Progenitor cell of endocrine pancreas (in vitro differentiated cells): Measurements from ENCODE around the gene N4BP2L2. TPM values are rescaled to one million over a fixed set of nuclear protein-coding genes. Genes with fewer than 3 reads are reported as not detected.

Experiments used
- DNase-seq: peaks from one replicate; pipeline ENCODE4 v3.0.0; 2021; ENCODE audit warnings: low spot score; ENCODE audit not compliant: unreplicated experiment
- H3K27ac Mint-ChIP-seq: 2 replicates; pipeline ENCODE4 v1.8.0; 2021; ENCODE audit warnings: mild to moderate bottlenecking, moderate library complexity, mixed read lengths
- H3K27me3 Mint-ChIP-seq: 2 replicates; pipeline ENCODE4 v1.8.0; 2021; ENCODE audit warnings: mixed read lengths
- H3K36me3 Mint-ChIP-seq: 2 replicates; pipeline ENCODE4 v1.8.0; 2022; ENCODE audit warnings: mixed read lengths; ENCODE audit not compliant: insufficient read depth
- H3K4me1 Mint-ChIP-seq: 2 replicates; pipeline ENCODE4 v1.8.0; 2021; ENCODE audit warnings: low read depth, mixed read lengths
- H3K4me3 Mint-ChIP-seq: 2 replicates; pipeline ENCODE4 v1.8.0; 2021; ENCODE audit warnings: low read depth, mild to moderate bottlenecking, moderate library complexity, mixed read lengths
- H3K9me3 Mint-ChIP-seq: 2 replicates; pipeline ENCODE4 v1.8.0; 2021; ENCODE audit warnings: low read depth, mixed read lengths
- total RNA-seq: library from RNA; stranded (reverse); gene quantifications from 2 replicates; pipeline ENCODE4 v1.2.1, GENCODE V29; 2021
- TF ChIP-seq, protein P1 (sequence below): fragments of 200-600 bp; sonication (generic); IDR thresholded peaks from one replicate; pipeline ENCODE4 v1.5.0; 2021; ENCODE audit warnings: antibody characterized with exemption, mild to moderate bottlenecking; ENCODE audit not compliant: unreplicated experiment

The N4BP2L2 gene
- total RNA-seq, 1 donor from 2014 or later = 155 TPM

DNA sequence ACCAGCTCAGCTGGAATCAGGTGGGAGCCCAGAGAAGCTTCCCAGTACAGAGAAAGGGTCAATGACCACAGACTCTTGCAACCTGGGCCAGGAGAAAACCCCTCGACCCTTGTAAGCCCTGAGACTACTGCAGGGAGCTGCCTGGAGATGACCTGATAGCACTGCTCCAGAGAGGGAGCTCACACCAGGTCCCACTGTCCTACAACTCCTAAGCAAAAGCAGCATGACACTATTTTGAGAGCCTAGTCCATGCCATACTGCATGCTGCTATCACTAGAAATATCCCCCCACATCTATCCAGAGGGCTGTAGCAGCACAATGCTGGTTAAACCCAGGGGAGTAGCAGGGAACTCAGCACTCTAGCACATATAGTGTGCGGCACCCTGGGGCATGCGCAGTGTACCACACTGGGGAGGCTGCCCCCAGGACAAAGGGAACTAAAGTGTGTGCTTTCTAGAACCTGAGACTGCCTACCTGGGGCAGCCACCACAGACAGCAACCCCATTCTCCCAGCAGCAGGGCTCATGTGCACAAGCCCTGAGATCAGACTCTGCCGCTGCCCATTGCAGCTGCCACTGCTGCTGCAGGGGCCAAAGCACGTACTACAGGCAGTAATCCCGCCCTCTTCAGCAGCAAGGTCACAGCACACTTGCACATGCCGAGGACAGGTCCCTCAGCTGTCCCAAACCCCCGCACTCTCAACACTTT is 83.6 kb downstream of the N4BP2L2 start:
- H3K36me3 Mint-ChIP-seq = peaks cover 35% of the 10 kb centered on the region
- H3K27ac Mint-ChIP-seq = no peak overlapping the region
- H3K4me1 Mint-ChIP-seq = no peaks in the 10 kb centered on the region
- no peak for DNase-seq
- TF ChIP-seq, protein P1, sequence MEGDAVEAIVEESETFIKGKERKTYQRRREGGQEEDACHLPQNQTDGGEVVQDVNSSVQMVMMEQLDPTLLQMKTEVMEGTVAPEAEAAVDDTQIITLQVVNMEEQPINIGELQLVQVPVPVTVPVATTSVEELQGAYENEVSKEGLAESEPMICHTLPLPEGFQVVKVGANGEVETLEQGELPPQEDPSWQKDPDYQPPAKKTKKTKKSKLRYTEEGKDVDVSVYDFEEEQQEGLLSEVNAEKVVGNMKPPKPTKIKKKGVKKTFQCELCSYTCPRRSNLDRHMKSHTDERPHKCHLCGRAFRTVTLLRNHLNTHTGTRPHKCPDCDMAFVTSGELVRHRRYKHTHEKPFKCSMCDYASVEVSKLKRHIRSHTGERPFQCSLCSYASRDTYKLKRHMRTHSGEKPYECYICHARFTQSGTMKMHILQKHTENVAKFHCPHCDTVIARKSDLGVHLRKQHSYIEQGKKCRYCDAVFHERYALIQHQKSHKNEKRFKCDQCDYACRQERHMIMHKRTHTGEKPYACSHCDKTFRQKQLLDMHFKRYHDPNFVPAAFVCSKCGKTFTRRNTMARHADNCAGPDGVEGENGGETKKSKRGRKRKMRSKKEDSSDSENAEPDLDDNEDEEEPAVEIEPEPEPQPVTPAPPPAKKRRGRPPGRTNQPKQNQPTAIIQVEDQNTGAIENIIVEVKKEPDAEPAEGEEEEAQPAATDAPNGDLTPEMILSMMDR = no peak
- H3K4me3 Mint-ChIP-seq = no peak overlapping the region
- H3K27me3 Mint-ChIP-seq = no peaks in the 10 kb centered on the region
- peaks cover 28% of the 10 kb centered on the region for H3K9me3 Mint-ChIP-seq

DNA sequence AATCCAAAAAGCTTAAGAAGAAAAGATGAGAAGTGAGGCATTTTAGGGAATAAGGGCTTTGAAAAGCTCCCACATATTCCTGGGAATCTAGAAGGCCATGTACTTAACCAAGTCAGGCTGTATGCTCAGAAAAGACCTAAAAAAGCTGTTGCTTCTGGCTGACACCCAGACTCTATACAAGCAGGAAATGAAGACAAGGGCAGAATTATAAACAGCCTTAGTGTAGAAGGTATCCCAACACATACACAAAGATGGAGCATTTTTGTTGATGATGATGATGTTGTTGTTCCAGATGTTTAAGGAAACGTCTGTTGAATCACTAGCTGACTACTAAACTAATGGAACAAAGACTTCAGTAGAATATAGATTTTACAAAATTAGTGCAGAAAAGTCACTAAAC is 84.6 kb downstream of the N4BP2L2 start:
- Mint-ChIP-seq H3K27me3 (no peaks in the 10 kb centered on the region), H3K36me3 (peaks cover 25% of the 10 kb centered on the region), H3K4me3 (no peak overlapping the region), H3K9me3 (peaks cover 18% of the 10 kb centered on the region), H3K27ac (no peak overlapping the region), H3K4me1 (no peaks in the 10 kb centered on the region)
- DNase-seq = no peak
- TF ChIP-seq, protein P1 = no peak

DNA sequence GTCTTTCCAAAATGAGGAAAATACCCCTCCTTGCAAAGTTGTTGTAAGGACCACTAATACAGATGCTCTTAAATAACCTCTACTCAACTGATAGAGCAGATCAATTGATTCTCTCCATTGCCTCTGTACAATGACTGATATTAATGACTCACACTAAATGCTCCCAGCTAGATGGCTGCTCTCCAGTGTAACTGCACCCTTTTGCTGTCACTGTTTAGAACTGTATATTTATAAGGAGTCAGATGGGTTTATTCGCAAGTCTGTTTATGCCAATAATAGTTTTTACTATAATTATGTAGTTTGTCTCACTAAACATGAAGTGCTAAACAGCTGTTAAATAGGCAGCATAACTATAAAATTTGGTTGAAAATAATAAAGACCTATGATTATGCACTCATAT is 89.6 kb downstream of the N4BP2L2 start:
- Mint-ChIP-seq H3K27ac (no peak overlapping the region), H3K36me3 (peaks cover 3% of the 10 kb centered on the region)

DNA sequence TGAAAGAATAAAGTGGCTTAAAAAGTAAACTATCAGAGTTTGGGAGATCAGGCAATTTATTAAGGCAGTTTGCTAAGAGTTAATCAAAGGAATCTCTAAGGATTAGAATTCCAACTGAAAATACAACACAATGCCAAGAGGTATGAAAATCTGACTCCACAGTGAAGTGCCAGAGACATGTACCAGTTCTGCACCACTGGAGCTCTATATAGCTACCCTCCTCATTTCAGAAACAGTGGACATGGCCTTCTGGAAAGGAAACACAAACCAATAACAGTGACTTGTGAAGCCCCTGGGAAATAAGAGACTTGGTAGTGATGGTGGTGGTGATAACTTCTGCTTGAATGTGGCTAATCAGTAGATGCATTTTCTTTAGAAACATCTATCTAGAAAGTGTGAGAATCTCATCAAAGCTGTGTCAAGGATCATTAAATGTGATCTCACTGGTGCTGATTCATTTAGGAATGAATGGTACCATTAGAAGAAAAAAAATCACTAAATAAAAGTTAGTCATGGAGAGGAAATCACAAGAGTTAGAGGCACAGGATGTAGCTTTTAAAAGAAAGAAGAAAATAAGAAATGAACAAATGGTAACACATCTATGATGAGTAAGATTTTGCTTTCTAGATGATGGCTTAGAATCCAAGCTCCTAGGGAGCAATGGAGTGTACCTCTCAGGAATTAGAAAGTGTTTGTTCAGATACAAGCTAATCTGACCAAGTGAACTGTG is 90.5 kb downstream of the N4BP2L2 start:
- TF ChIP-seq, protein P1 = no peak
- no peak overlapping the region for H3K4me3 Mint-ChIP-seq
- no peak for DNase-seq
- H3K27me3 Mint-ChIP-seq = no peaks in the 10 kb centered on the region
- H3K4me1 Mint-ChIP-seq = peaks cover 4% of the 10 kb centered on the region
- H3K27ac Mint-ChIP-seq = no peak overlapping the region
- no peaks in the 10 kb centered on the region for H3K9me3 Mint-ChIP-seq
- H3K36me3 Mint-ChIP-seq = peaks cover 5% of the 10 kb centered on the region

More for the DNA sequence above, 89.6 kb downstream of the N4BP2L2 start:
- no peaks in the 10 kb centered on the region for H3K27me3 Mint-ChIP-seq
- peaks cover 4% of the 10 kb centered on the region for H3K4me1 Mint-ChIP-seq
- H3K9me3 Mint-ChIP-seq = no peaks in the 10 kb centered on the region
- H3K4me3 Mint-ChIP-seq = no peak overlapping the region
- no peak for DNase-seq
- TF ChIP-seq, protein P1 = no peak

DNA sequence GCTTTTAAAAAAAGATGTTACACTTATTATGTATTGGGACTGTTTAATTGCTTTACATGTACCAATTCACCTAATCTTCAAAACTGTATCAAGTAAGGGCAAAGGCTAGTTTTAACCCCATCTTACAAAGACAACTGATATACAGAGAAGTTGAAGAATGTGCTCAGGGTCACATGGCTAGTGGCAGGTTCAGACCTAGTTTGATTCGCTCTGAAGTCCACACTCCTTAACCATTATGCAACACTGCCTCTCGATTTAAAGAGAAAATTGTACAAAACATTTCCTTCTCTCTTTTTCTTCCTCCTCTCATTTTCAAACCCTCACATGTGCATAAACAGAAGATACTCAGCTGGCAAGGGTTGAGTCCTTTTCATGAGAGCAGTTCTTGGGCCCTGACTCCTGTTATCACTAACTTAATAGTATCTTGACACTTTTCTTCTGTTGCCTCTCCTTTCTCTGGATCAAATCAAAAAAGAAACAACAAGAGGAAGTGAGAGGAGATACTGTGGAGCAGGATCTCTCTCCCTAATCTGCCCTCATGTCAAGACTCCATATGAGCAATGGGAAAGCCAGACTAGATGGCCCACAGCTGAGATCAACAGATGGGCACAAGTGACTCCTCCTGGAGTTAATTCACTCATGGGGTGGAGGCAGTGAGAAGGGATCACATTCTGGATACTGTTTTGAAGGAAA is 91.7 kb downstream of the N4BP2L2 start:
- H3K4me1 Mint-ChIP-seq = peaks cover 8% of the 10 kb centered on the region
- no peaks in the 10 kb centered on the region for H3K9me3 Mint-ChIP-seq
- peaks cover 10% of the 10 kb centered on the region for H3K36me3 Mint-ChIP-seq
- H3K27me3 Mint-ChIP-seq = no peaks in the 10 kb centered on the region
- H3K4me3 Mint-ChIP-seq = no peak overlapping the region
- TF ChIP-seq, protein P1 = no peak
- DNase-seq = no peak
- no peak overlapping the region for H3K27ac Mint-ChIP-seq
